Mesothelial cell of epicardium (in vitro differentiated cells): ENCODE data around the gene SH3RF3. TPM values are rescaled to one million over a fixed set of nuclear protein-coding genes. Genes with fewer than 3 reads are reported as not detected.

Experiments
- DNase-seq, 2 experiments: peaks; one replicate each; pipeline ENCODE4 v3.0.0; 2021; ENCODE audit warnings: low spot score in 2 of 2; ENCODE audit not compliant: unreplicated experiment in 2 of 2
- H3K27ac Mint-ChIP-seq: 2 replicates; pipeline ENCODE4 v1.8.0; 2021; ENCODE audit warnings: mixed read lengths
- H3K27me3 Mint-ChIP-seq: 2 replicates; pipeline ENCODE4 v1.8.0; 2021; ENCODE audit warnings: low read depth, mixed read lengths
- H3K36me3 Mint-ChIP-seq: 2 replicates; pipeline ENCODE4 v1.8.0; 2021; ENCODE audit warnings: mixed read lengths
- H3K4me1 Mint-ChIP-seq: 2 replicates; pipeline ENCODE4 v1.8.0; 2021; ENCODE audit warnings: mixed read lengths
- H3K4me3 Mint-ChIP-seq: 2 replicates; pipeline ENCODE4 v1.8.0; 2021; ENCODE audit warnings: mild to moderate bottlenecking, moderate library complexity, mixed read lengths
- H3K9me3 Mint-ChIP-seq: 2 replicates; pipeline ENCODE4 v1.8.0; 2021; ENCODE audit warnings: mixed read lengths
- total RNA-seq: library from RNA; stranded (reverse); gene quantifications from 3 replicates; pipeline ENCODE4 v1.2.1, GENCODE V29; 2021
- TF ChIP-seq, protein P1 (sequence below): fragments of 200-600 bp; sonication (generic); IDR thresholded peaks from one replicate; pipeline ENCODE4 v1.5.0; 2021; ENCODE audit warnings: antibody characterized with exemption; ENCODE audit not compliant: unreplicated experiment

Gene SH3RF3
- total RNA-seq, 1 donor from 2014 or later, result 2.7 TPM

- Mint-ChIP-seq H3K27me3 (peaks cover 23% of the 10 kb centered on the region), H3K36me3 (no peaks in the 10 kb centered on the region), H3K9me3 (peaks cover 6% of the 10 kb centered on the region)
Measured at GRCh38 chr2:109332880-109333279, 203.9 kb downstream of the SH3RF3 start.

DNA sequence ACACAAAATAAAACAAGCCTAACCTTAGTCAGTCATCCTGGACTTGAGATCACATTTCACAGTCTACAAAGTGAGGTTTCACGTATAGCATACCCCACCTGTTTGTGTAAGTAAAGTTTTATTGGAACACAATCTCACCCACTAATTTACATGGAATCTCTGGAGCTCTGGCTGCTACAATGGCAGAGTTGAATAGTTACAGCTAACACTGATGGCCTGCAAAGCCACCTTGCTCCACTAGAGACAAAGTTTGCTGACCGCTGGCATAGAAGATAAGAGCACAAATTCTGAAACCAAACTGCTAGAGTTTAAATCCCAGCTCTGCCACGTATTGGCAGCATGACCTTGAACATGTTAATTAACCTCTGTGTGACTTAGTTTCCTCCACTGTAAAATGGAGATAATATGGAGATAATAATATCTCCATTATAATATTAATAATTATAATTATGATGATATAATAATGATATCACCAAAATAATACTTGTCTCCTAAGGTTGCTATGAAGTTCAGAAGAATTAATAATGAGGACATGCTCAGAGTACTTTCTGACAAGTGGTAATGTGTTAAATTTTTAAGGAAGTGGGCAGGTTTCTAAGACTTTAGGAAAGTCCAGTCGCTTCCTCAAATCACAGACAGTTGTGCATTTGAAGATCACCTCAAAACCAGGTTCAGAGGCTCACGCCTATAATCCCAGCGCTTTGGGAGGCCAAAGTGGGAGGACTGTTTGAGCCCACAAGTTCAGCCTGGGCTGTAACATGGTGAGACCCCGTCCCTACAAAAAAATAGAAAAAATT, 204.6 kb downstream of the SH3RF3 start:
- H3K27me3 Mint-ChIP-seq, result peaks cover 18% of the 10 kb centered on the region
- no peak overlapping the region for H3K27ac Mint-ChIP-seq
- H3K4me3 Mint-ChIP-seq, result no peak overlapping the region
- H3K9me3 Mint-ChIP-seq, result no peaks in the 10 kb centered on the region
- no peaks in the 10 kb centered on the region for H3K36me3 Mint-ChIP-seq
- peaks cover 29% of the 10 kb centered on the region for H3K4me1 Mint-ChIP-seq
- DNase-seq, result no peak
- TF ChIP-seq, protein P1, sequence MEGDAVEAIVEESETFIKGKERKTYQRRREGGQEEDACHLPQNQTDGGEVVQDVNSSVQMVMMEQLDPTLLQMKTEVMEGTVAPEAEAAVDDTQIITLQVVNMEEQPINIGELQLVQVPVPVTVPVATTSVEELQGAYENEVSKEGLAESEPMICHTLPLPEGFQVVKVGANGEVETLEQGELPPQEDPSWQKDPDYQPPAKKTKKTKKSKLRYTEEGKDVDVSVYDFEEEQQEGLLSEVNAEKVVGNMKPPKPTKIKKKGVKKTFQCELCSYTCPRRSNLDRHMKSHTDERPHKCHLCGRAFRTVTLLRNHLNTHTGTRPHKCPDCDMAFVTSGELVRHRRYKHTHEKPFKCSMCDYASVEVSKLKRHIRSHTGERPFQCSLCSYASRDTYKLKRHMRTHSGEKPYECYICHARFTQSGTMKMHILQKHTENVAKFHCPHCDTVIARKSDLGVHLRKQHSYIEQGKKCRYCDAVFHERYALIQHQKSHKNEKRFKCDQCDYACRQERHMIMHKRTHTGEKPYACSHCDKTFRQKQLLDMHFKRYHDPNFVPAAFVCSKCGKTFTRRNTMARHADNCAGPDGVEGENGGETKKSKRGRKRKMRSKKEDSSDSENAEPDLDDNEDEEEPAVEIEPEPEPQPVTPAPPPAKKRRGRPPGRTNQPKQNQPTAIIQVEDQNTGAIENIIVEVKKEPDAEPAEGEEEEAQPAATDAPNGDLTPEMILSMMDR, result no peak

More at GRCh38 chr2:109332880-109333279, 203.9 kb downstream of the SH3RF3 start:
- H3K27ac Mint-ChIP-seq, result no peak overlapping the region
- no peak for DNase-seq
- TF ChIP-seq, protein P1, result no peak
- H3K4me1 Mint-ChIP-seq, result peaks cover 29% of the 10 kb centered on the region
- H3K4me3 Mint-ChIP-seq, result no peak overlapping the region

DNA sequence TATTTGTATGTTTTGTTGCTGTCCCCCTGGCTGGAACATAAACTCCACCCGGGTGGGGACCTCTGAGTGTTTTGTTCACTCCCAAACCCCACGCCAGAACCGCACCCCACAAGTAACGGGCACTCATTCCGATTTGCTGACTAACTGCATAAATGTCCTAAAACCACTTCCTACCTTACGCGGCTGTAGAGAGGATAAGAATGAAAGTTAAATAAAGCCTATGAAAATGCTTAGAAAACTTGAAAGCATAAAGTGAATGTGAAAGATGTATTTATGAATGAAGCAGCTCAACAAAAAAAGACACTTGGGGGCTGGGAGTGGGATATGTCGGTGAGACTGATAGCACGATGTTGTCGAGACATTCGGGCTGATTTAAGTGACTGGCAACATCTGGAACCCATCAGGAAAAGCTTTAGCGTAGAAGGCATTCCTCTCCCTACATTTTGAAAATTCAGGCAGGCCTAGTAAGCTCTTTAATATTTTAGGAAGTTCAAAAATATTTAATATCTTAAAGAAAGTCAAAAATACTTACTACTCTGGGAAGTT, 206.7 kb downstream of the SH3RF3 start:
- Mint-ChIP-seq H3K4me3 (peak overlapping the region; percentile 6), H3K4me1 (peaks cover 29% of the 10 kb centered on the region), H3K27me3 (peaks cover 10% of the 10 kb centered on the region), H3K9me3 (peaks cover 12% of the 10 kb centered on the region), H3K27ac (peak overlapping the region; percentile 83), H3K36me3 (no peaks in the 10 kb centered on the region)
- TF ChIP-seq, protein P1, result no peak
- no peak for DNase-seq

DNA sequence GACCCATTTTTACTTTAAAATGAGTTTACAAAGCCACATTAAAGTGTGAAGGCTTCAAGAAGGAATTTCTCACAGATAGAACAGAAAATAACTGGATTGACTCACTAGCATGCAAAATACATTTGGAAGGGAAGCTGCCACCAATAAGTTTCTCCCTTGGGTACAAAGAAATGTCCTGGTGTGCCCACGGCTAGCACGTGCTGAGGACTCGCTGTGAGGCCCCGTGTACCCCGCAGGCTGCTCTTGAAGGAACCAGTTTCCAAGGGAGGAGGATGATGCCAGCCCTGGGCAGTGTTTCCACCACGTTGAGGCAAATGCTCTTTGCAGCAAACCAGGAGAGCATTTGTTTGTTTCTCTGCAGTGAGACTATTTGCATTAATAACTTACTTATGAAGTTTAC, 207.3 kb downstream of the SH3RF3 start:
- peak overlapping the region; percentile 80 for H3K27ac Mint-ChIP-seq
- DNase-seq, result no peak
- TF ChIP-seq, protein P1, result no peak
- peaks cover 25% of the 10 kb centered on the region for H3K4me1 Mint-ChIP-seq
- H3K36me3 Mint-ChIP-seq, result no peaks in the 10 kb centered on the region
- H3K4me3 Mint-ChIP-seq, result no peak overlapping the region
- peaks cover 6% of the 10 kb centered on the region for H3K27me3 Mint-ChIP-seq
- peaks cover 12% of the 10 kb centered on the region for H3K9me3 Mint-ChIP-seq

GRCh38 chr2:109337221-109337620, 208.2 kb downstream of the SH3RF3 start:
- Mint-ChIP-seq H3K4me1 (peaks cover 21% of the 10 kb centered on the region), H3K27me3 (peaks cover 5% of the 10 kb centered on the region), H3K36me3 (no peaks in the 10 kb centered on the region), H3K9me3 (peaks cover 12% of the 10 kb centered on the region), H3K27ac (no peak overlapping the region), H3K4me3 (no peak overlapping the region)
- TF ChIP-seq, protein P1, result no peak
- no peak for DNase-seq
